ENCODE measurements around the gene GNB1. TPM values are rescaled to one million over a fixed set of nuclear protein-coding genes. Genes with fewer than 3 reads are reported as not detected.

The GNB1 gene
- total RNA-seq, 5 donors from 2014 or later (not counting 1 experiment from before 2014, with no cell fraction given): 208 to 295 (median 261) TPM

- H3K4me1 Mint-ChIP-seq: peaks cover 3 to 7% (median 6%) of the 10 kb centered on the region in 3 donors
- ChIA-PET CTCF (no interaction called here), POLR2A (interaction anchor here in 1 of 2 donors (0.6 kb wide), 1 partner anchor 74 kb away, joined by 7 read pairs; no protein-coding TSS in a partner anchor)
- no peak overlapping the region for H3K4me3 Mint-ChIP-seq
- no peaks in the 10 kb centered on the region for H3K9me3 ChIP-seq
- H3K27ac Mint-ChIP-seq: peak overlapping the region in 1 of 2 donors; percentile 16
- no peaks in the 10 kb centered on the region for H3K27me3 Mint-ChIP-seq
- H3K9me3 Mint-ChIP-seq: no peaks in the 10 kb centered on the region
- H3K27me3 ChIP-seq (replicated peaks in 1 of 2; ENCODE audit: control insufficient read depth in 2 of 2, extremely low read depth in 1 of 2, insufficient read depth in 2 of 2, low read length in 1 of 2): no peaks in the 10 kb centered on the region
- peaks cover 40 to 88% of the 10 kb centered on the region in 2 donors for H3K36me3 ChIP-seq (ENCODE audit: control insufficient read depth in 2 of 2, extremely low read depth in 1 of 2, insufficient read depth in 1 of 2, low read length in 1 of 2)
- ATAC-seq (replicated peaks in 1 of 4) (no peak), DNase-seq (peak in 2 of 35 experiments; percentile 20 to 24)
- no peak overlapping the region for H3K27ac ChIP-seq (ENCODE audit: low read length)
- WGBS (ENCODE audit: insufficient coverage): 93% methylated on average over 22 of the region's 25 CpGs
- H3K4me1 ChIP-seq (ENCODE audit: control insufficient read depth in 1 of 2, extremely low read depth in 1 of 2, insufficient read depth in 2 of 2, low read length in 2 of 2): peaks cover 0 to under 1% of the 10 kb centered on the region in 2 experiments
- no peak overlapping the region for H3K4me3 ChIP-seq (ENCODE audit: control insufficient read depth in 1 of 2, extremely low read depth in 1 of 2, low read length in 1 of 2)
- H3K36me3 Mint-ChIP-seq: peaks cover 58% of the 10 kb centered on the region
These were observed 102.0 kb downstream of the GNB1 start for GRCh38 chr1:1788646-1789431.

- DNase-seq: no peak
- Histone ChIP-seq H3K4me3 (ENCODE audit: control insufficient read depth in 1 of 2, extremely low read depth in 1 of 2, low read length in 1 of 2) (no peak overlapping the region), H3K9me3 (no peaks in the 10 kb centered on the region), H3K27ac (ENCODE audit: low read length) (no peak overlapping the region), H3K36me3 (ENCODE audit: control insufficient read depth in 2 of 2, extremely low read depth in 1 of 2, insufficient read depth in 1 of 2, low read length in 1 of 2) (peaks cover 33 to 81% of the 10 kb centered on the region in 2 donors), H3K27me3 (replicated peaks in 1 of 2; ENCODE audit: control insufficient read depth in 2 of 2, extremely low read depth in 1 of 2, insufficient read depth in 2 of 2, low read length in 1 of 2) (no peaks in the 10 kb centered on the region), H3K4me1 (ENCODE audit: control insufficient read depth in 1 of 2, extremely low read depth in 1 of 2, insufficient read depth in 2 of 2, low read length in 2 of 2) (peaks cover 2 to 7% of the 10 kb centered on the region in 2 experiments)
- ChIA-PET POLR2A (no interaction called here), CTCF (interaction anchor here in 1 of 2 donors (0.7 kb wide), 1 partner anchor 9 kb away, joined by 3 read pairs; no protein-coding TSS in a partner anchor)
- no peak for ATAC-seq (replicated peaks in 1 of 4)
- Mint-ChIP-seq H3K9me3 (no peaks in the 10 kb centered on the region), H3K27me3 (no peaks in the 10 kb centered on the region), H3K36me3 (peaks cover 51% of the 10 kb centered on the region), H3K4me3 (no peak overlapping the region), H3K4me1 (peaks cover 6 to 10% (median 7%) of the 10 kb centered on the region in 3 donors), H3K27ac (peak overlapping the region in 1 of 2 donors; percentile 48)
- WGBS (ENCODE audit: insufficient coverage): 87% methylated on average over 5 of the region's 7 CpGs
These were observed 102.8 kb downstream of the GNB1 start for GRCh38 chr1:1788136-1788535.

- DNase-seq (no peak), ATAC-seq (replicated peaks in 1 of 4) (no peak)
- Mint-ChIP-seq H3K4me3 (no peak overlapping the region), H3K27ac (no peak overlapping the region), H3K36me3 (peaks cover 49% of the 10 kb centered on the region), H3K9me3 (no peaks in the 10 kb centered on the region), H3K4me1 (peaks cover 10 to 19% (median 16%) of the 10 kb centered on the region in 3 donors), H3K27me3 (no peaks in the 10 kb centered on the region)
- ChIA-PET CTCF (no interaction called here), POLR2A (no interaction called here)
- peaks cover 12 to 19% of the 10 kb centered on the region in 2 experiments for H3K4me1 ChIP-seq (ENCODE audit: control insufficient read depth in 1 of 2, extremely low read depth in 1 of 2, insufficient read depth in 2 of 2, low read length in 2 of 2)
- H3K36me3 ChIP-seq (ENCODE audit: control insufficient read depth in 2 of 2, extremely low read depth in 1 of 2, insufficient read depth in 1 of 2, low read length in 1 of 2): peaks cover 30 to 70% of the 10 kb centered on the region in 2 donors
- no peak overlapping the region for H3K27ac ChIP-seq (ENCODE audit: low read length)
- no peak overlapping the region for H3K4me3 ChIP-seq (ENCODE audit: control insufficient read depth in 1 of 2, extremely low read depth in 1 of 2, low read length in 1 of 2)
- no peaks in the 10 kb centered on the region for H3K27me3 ChIP-seq (replicated peaks in 1 of 2; ENCODE audit: control insufficient read depth in 2 of 2, extremely low read depth in 1 of 2, insufficient read depth in 2 of 2, low read length in 1 of 2)
- 96% methylated on average over 16 of the region's 20 CpGs for WGBS (ENCODE audit: insufficient coverage)
- H3K9me3 ChIP-seq: no peaks in the 10 kb centered on the region
These were observed 103.9 kb downstream of the GNB1 start for GRCh38 chr1:1786836-1787605.

- H3K27ac Mint-ChIP-seq: no peak overlapping the region
These were observed 105.2 kb downstream of the GNB1 start for GRCh38 chr1:1785666-1786065.

GRCh38 chr1:1784933-1785332 lies 106.0 kb downstream of the GNB1 start:
- CTCF ChIA-PET: no interaction called here
- Histone ChIP-seq H3K4me3 (ENCODE audit: control insufficient read depth in 1 of 2, extremely low read depth in 1 of 2, low read length in 1 of 2) (no peak overlapping the region), H3K4me1 (ENCODE audit: control insufficient read depth in 1 of 2, extremely low read depth in 1 of 2, insufficient read depth in 2 of 2, low read length in 2 of 2) (peaks cover 29 to 39% of the 10 kb centered on the region in 2 experiments), H3K36me3 (ENCODE audit: control insufficient read depth in 2 of 2, extremely low read depth in 1 of 2, insufficient read depth in 1 of 2, low read length in 1 of 2) (peaks cover 21 to 52% of the 10 kb centered on the region in 2 donors), H3K27me3 (replicated peaks in 1 of 2; ENCODE audit: control insufficient read depth in 2 of 2, extremely low read depth in 1 of 2, insufficient read depth in 2 of 2, low read length in 1 of 2) (no peaks in the 10 kb centered on the region), H3K9me3 (no peaks in the 10 kb centered on the region), H3K27ac (ENCODE audit: low read length) (no peak overlapping the region)
- Mint-ChIP-seq H3K27me3 (no peaks in the 10 kb centered on the region), H3K4me3 (no peak overlapping the region), H3K36me3 (peaks cover 41% of the 10 kb centered on the region), H3K4me1 (peaks cover 30 to 39% (median 36%) of the 10 kb centered on the region in 3 donors), H3K27ac (no peak overlapping the region), H3K9me3 (no peaks in the 10 kb centered on the region)
- WGBS (ENCODE audit: insufficient coverage): 96% methylated on average over 4 of the region's 13 CpGs
- no peak for ATAC-seq (replicated peaks in 1 of 4)
- DNase-seq: no peak
- POLR2A ChIA-PET: interaction anchor here (0.6 to 1.1 kb wide), 2 partner anchors 13 to 81 kb away, joined by 4 to 6 read pairs; no protein-coding TSS in a partner anchor

More at GRCh38 chr1:1785666-1786065, 105.2 kb downstream of the GNB1 start:
- Histone ChIP-seq H3K4me3 (ENCODE audit: control insufficient read depth in 1 of 2, extremely low read depth in 1 of 2, low read length in 1 of 2) (no peak overlapping the region), H3K27me3 (replicated peaks in 1 of 2; ENCODE audit: control insufficient read depth in 2 of 2, extremely low read depth in 1 of 2, insufficient read depth in 2 of 2, low read length in 1 of 2) (no peaks in the 10 kb centered on the region), H3K4me1 (ENCODE audit: control insufficient read depth in 1 of 2, extremely low read depth in 1 of 2, insufficient read depth in 2 of 2, low read length in 2 of 2) (peaks cover 21 to 32% of the 10 kb centered on the region in 2 experiments), H3K9me3 (no peaks in the 10 kb centered on the region), H3K27ac (ENCODE audit: low read length) (no peak overlapping the region), H3K36me3 (ENCODE audit: control insufficient read depth in 2 of 2, extremely low read depth in 1 of 2, insufficient read depth in 1 of 2, low read length in 1 of 2) (peaks cover 27 to 59% of the 10 kb centered on the region in 2 donors)
- Mint-ChIP-seq H3K27me3 (no peaks in the 10 kb centered on the region), H3K36me3 (peaks cover 48% of the 10 kb centered on the region), H3K4me1 (peaks cover 23 to 32% (median 29%) of the 10 kb centered on the region in 3 donors), H3K9me3 (no peaks in the 10 kb centered on the region), H3K4me3 (no peak overlapping the region)
- ATAC-seq (replicated peaks in 1 of 4) (no peak), DNase-seq (no peak)
- POLR2A ChIA-PET: no interaction called here
- CTCF ChIA-PET: no interaction called here
- no CpG with 5 or more reads among the region's 10 CpGs for WGBS (ENCODE audit: insufficient coverage)

GRCh38 chr1:1783320-1783719 lies 107.6 kb downstream of the GNB1 start:
- Histone ChIP-seq H3K36me3 (ENCODE audit: control insufficient read depth in 2 of 2, extremely low read depth in 1 of 2, insufficient read depth in 1 of 2, low read length in 1 of 2) (peaks cover 10 to 37% of the 10 kb centered on the region in 2 donors), H3K27ac (ENCODE audit: low read length) (peak overlapping the region; percentile 91), H3K4me3 (ENCODE audit: control insufficient read depth in 1 of 2, extremely low read depth in 1 of 2, low read length in 1 of 2) (peak overlapping the region in 1 of 2 donors; percentile 8), H3K4me1 (ENCODE audit: control insufficient read depth in 1 of 2, extremely low read depth in 1 of 2, insufficient read depth in 2 of 2, low read length in 2 of 2) (peaks cover 36 to 51% of the 10 kb centered on the region in 2 experiments), H3K27me3 (replicated peaks in 1 of 2; ENCODE audit: control insufficient read depth in 2 of 2, extremely low read depth in 1 of 2, insufficient read depth in 2 of 2, low read length in 1 of 2) (no peaks in the 10 kb centered on the region), H3K9me3 (no peaks in the 10 kb centered on the region)
- DNase-seq (no peak), ATAC-seq (replicated peaks in 1 of 4) (no peak)
- WGBS (ENCODE audit: insufficient coverage): 91% methylated on average over 6 of the region's 8 CpGs
- Mint-ChIP-seq H3K4me3 (peak overlapping the region; percentile 39 to 67 (median 43)), H3K36me3 (peaks cover 29% of the 10 kb centered on the region), H3K27me3 (no peaks in the 10 kb centered on the region), H3K27ac (peak overlapping the region; percentile 94 to 96), H3K9me3 (no peaks in the 10 kb centered on the region), H3K4me1 (peaks cover 39 to 50% (median 46%) of the 10 kb centered on the region in 3 donors)
- CTCF ChIA-PET: no interaction called here
- POLR2A ChIA-PET: no interaction called here

Data from T-cell (primary cell).